ENCODE measurements around the gene PLXNC1.

The PLXNC1 gene

GRCh38 chr12:94245631-94246383 is 97.4 kb downstream of the PLXNC1 start:
- DNase-seq, result no peak

GRCh38 chr12:94247246-94247645 is 98.9 kb downstream of the PLXNC1 start:
- no peak for DNase-seq

DNA sequence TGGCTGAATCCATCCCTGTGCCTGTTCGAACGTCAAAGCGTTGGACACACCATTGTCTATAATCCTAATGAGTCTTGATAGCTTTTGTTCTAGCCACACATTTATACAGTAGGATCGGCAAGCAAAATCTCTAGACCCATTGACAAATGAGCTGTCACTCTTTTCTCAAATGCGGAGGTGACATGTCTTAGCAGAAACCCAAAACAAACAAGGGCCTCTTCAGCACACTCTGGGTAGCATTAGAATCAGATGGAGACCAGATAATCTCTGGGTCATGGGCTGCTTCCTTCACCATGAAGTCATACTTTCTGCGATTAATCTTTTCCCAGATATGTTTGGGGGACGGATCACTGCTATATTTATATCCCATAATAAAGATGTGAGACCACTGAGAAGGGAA is 100.2 kb downstream of the PLXNC1 start:
- no peak for DNase-seq

GRCh38 chr12:94250130-94250529 is 101.8 kb downstream of the PLXNC1 start:
- DNase-seq, result no peak

DNA sequence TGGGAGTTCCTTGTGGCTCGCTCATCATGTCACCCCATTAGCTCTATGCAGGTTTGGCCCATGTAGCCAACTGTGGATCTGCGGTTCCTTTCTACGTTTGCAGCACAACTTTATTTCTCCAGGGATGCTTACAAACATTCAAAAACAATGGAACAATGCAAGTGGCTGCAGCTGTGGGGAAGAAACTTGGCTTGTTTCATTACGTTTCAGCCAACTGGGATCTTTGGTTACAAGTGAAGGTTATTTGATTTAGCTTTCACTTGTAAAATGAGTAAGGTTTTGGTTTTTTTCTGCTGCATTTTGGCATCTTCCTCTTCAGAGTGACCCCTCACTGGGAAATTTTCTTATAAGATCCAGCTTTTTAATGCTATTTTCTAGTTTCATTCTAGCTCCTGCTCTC is 105.9 kb downstream of the PLXNC1 start:
- no peak for DNase-seq

- no peak for DNase-seq
These were observed 106.6 kb downstream of the PLXNC1 start for GRCh38 chr12:94255006-94255405.

- no peak for DNase-seq
These were observed 107.1 kb downstream of the PLXNC1 start for GRCh38 chr12:94255428-94255827.

DNA sequence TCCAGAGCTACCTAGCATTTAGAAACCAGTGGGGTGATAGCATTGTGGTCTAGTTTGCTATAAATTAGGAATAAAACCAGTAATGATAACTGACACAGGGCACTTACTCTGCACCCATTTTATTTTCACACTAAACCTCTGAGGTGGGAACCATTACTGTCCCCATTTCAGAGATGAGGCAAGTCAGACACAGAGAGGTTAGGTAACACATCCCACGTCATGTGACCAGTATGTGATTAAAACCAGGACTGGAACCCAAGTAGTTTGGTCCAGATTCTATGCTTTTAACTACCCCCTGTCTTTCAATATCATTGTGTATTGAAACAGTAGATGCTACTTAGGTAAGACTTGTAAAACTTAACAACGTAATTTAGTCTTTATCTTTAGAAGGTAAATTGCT is 110.2 kb downstream of the PLXNC1 start:
- no peak for DNase-seq

GRCh38 chr12:94260017-94260416 is 111.6 kb downstream of the PLXNC1 start:
- DNase-seq, result no peak

DNA sequence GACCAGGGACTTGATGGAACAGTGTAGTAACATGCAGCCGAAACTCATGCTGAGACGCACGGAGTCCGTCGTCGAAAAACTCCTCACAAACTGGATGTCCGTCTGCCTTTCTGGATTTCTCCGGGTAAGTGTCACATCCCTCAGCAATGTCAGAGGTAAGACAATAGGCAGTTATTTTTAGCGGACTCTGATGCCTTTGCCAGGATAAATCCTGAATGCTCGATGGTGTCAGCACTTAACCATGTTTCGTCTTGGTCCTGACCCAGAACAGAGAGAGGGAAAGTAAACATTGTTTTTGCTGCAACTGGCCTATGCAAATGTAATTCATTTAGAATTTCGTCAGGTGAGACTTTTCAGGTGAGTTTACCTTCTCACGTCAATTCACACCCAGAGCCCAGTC is 112.3 kb downstream of the PLXNC1 start:
- DNase-seq, result no peak

DNA sequence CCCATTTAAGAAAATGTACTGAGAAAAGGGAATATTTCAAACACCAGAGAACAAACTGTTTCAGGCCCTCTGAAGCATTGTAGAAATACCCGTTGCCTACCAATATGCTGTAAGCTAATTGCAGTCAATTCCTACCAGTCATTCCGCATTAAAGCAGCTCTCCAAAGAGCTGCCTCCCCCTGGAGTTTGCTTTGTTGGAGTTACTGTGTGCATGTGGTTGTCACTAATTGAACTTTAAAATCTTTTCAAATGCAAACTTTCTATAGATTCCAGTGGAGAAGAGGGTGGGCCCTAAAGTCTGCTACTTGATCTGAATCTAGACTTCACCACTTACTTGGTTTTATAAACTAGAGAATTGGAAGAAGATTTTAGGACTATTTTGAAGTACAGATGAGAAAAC is 112.7 kb downstream of the PLXNC1 start:
- DNase-seq, result no peak

DNA sequence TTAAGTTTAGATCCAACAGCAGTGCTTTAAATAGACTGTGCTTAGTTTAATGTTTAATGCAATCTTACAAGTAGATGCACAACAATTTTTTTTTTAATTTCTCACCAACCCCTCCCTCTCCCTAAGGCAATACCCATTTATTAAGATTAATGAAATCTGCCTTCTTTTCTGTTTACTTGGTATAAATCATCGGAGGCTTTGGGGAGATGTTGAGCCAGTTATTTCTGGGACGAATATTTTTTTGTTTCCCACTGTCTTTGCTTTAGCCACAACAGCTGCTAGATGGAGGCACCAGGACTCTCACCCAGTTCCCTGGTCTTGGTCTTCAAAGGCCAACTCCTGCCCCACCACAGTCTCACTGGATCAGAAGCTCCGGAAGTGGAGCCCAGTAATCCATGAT is 113.4 kb downstream of the PLXNC1 start:
- no peak for DNase-seq

GRCh38 chr12:94262228-94263010 is 114.0 kb downstream of the PLXNC1 start:
- DNase-seq, result peak; percentile 71

DNA sequence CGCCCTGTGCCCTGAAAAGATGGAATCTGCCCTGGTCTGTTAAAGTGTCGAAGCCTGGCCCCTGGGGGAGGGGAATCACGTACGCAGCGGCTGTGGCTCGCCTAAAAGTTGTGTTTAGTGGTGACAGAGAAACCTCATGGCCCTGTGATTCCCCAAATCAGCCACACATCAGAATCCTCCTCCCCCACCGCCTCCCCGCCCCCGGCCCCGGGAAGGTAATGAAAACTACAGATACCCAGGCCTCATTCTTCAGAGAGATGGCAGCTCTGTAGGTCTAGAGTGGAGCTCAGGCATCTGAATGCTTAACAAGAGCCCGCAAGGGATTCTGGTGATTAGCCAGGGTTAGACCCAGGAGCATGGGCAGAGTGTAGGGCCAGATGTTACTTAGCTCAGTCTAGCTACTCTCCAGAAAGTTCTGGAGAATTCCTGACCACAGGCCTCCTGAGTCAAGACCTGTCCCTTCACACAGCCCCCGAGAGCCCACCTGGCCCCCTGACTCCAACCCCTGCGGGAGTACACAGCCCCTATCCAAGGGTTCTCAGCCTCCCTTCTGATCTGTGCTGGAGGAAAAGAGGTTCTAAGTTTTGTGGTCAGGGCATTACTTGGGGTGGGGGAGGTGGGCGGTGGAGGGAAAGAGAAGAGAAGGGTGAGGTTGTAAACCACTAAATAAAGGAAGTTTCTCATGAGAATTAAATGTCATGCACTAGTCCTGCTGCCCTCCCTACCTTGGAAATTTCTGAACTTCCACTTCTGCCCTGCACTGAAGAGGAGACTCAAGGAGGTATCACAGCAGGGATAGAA is 114.8 kb downstream of the PLXNC1 start:
- no peak for DNase-seq

GRCh38 chr12:94263905-94264561 is 115.7 kb downstream of the PLXNC1 start:
- DNase-seq, result peak; percentile 26

DNA sequence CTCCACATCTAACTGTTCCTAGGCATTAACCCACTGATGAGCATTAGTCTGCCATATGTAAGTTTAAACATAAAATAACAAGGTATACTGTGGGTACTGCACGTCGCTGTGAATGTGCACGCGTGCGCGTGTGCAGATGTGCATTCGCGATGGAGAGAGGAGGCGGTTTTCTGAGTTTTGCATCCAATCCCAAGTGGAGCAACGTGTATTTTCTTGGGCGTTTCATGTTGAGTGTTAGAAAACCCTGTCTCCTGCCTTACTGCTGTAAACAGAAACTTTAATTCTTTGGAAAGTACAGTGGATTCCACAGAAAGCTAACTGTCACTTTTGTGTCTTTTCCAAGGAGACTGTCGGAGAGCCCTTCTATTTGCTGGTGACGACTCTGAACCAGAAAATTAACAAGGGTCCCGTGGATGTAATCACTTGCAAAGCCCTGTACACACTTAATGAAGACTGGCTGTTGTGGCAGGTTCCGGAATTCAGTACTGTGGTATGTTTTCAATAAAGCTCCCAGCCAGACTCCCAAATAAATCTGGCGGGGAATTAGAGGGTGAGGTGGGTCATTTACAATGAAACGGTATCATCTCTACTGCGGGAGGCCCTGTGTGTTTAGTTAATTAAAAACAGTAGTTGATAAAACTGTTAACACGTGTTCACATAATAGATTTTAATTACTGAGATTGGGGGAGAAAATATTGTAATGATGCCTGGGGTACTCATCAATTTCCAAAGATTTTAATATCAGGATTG is 116.5 kb downstream of the PLXNC1 start:
- no peak for DNase-seq

- no peak for DNase-seq
These were observed 117.2 kb downstream of the PLXNC1 start for GRCh38 chr12:94265539-94265938.

DNA sequence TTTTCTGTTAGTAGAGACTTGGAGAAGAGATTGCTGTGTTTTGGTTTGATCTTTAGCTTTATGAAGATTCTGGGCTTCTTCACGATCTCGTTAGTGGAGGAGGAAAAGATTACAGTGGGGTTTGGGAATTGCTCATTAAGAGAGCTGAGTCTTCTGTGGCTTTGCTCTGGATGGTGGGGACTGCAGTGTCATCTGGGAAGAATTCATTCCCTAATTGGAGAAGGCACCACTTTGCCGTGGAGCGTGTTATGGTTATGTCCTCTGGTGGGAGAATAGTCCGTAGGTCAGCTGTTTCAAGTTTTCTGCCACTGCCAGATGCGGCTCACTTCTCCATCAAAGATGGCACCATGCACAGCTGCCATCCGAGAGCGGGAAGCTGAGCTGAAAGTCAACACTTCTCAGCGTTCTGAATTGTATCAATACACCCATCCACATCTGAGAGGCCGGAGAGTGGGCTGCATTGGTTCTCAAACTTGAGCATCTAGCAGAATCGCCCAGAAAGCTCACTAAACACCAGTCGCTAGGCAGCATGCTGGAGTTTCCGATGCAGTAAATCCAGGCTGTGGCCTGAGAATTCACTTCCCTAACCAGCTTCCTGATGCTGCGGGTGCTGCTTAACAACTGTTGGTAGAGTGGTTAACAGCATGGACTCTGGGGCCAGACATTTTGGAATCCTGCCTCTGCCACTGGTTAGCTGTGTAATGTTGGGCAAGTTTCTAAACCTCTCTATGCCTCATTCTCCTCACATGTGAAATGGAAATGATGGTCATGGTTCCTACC is 117.8 kb downstream of the PLXNC1 start:
- no peak for DNase-seq

GRCh38 chr12:94266796-94267536 is 118.6 kb downstream of the PLXNC1 start:
- DNase-seq, result no peak

DNA sequence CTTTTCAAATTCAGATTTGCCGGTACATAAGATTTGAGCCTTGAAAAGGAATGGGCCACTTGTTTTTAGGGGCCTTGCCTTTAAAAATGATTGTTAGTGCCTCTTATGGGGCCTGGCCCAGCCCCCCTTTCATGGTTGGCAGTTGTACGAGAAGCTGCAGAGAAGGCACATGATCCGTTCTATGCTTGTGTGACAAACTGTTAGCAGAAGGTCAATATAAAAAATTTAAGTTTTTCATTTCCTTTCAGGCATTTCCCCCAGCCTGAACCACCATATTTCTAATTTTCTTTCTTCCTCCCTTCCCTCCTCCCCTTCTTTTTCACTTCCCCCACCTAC is 119.1 kb downstream of the PLXNC1 start:
- DNase-seq, result no peak

GRCh38 chr12:94267921-94268471 is 119.6 kb downstream of the PLXNC1 start:
- DNase-seq, result no peak
